ENCODE data around the gene BLVRA. TPM values are rescaled to one million over a fixed set of nuclear protein-coding genes. Genes with fewer than 3 reads are reported as not detected.

Gene BLVRA
- polyA plus RNA-seq, 3 donors: 71.9 to 238 (median 199) TPM

- Histone ChIP-seq H3K27me3 (ENCODE audit: control insufficient read depth in 2 of 2, insufficient read depth in 2 of 2, low read length in 2 of 2) (no peaks in the 10 kb centered on the region), H3K9me3 (replicated peaks in 1 of 2; ENCODE audit: control insufficient read depth in 1 of 2, insufficient read depth in 1 of 2, low read length in 2 of 2) (no peaks in the 10 kb centered on the region), H3K27ac (ENCODE audit: low read depth in 1 of 2, low read length in 2 of 2) (no peak overlapping the region), H3K4me1 (ENCODE audit: control insufficient read depth in 1 of 2, insufficient read depth in 2 of 2, low read length in 2 of 2) (peaks cover 80 to 91% of the 10 kb centered on the region in 2 donors), H3K79me2 (ENCODE audit: insufficient read depth, low read length) (peaks cover 11% of the 10 kb centered on the region), H2AFZ (ENCODE audit: insufficient read depth, low read depth, low read length, poor library complexity, severe bottlenecking) (no peak overlapping the region), H3K4me2 (replicated peaks; ENCODE audit: extremely low read depth, low read length, poor library complexity, severe bottlenecking) (no peak overlapping the region), H3K4me3 (replicated peaks in 1 of 3; ENCODE audit: low read depth in 2 of 3, low read length in 3 of 3) (no peak overlapping the region), H4K20me1 (ENCODE audit: insufficient read depth, low read length) (no peaks in the 10 kb centered on the region), H3K9ac (ENCODE audit: insufficient read depth, low read length, poor library complexity, severe bottlenecking) (no peak overlapping the region), H3K36me3 (replicated peaks in 1 of 2; ENCODE audit: control insufficient read depth in 1 of 2, insufficient read depth in 2 of 2, low read length in 2 of 2) (no peaks in the 10 kb centered on the region)
- H3K4me3 Mint-ChIP-seq: no peak overlapping the region
- peak overlapping the region in 4 of 7 donors; percentile 57 to 75 (median 68) for H3K27ac Mint-ChIP-seq
- H3K9me3 Mint-ChIP-seq: peaks cover 0 to under 1% (median 0%) of the 10 kb centered on the region in 7 donors
- intact Hi-C loops (cut with micrococcal nuclease): loop anchor here in 1 of 2 donors (10.0 kb wide), 1 partner anchor 80 kb away; no protein-coding TSS in a partner anchor
- WGBS (ENCODE audit: insufficient coverage): 100% methylated on average over 1 of the region's 4 CpGs
- peaks cover 3 to 5% of the 10 kb centered on the region in 2 donors for H3K36me3 Mint-ChIP-seq
- peaks cover 0 to 6% (median 2%) of the 10 kb centered on the region in 3 donors for H3K27me3 Mint-ChIP-seq (ENCODE audit: low read depth in 3 of 3)
- TF ChIP-seq, protein P1, sequence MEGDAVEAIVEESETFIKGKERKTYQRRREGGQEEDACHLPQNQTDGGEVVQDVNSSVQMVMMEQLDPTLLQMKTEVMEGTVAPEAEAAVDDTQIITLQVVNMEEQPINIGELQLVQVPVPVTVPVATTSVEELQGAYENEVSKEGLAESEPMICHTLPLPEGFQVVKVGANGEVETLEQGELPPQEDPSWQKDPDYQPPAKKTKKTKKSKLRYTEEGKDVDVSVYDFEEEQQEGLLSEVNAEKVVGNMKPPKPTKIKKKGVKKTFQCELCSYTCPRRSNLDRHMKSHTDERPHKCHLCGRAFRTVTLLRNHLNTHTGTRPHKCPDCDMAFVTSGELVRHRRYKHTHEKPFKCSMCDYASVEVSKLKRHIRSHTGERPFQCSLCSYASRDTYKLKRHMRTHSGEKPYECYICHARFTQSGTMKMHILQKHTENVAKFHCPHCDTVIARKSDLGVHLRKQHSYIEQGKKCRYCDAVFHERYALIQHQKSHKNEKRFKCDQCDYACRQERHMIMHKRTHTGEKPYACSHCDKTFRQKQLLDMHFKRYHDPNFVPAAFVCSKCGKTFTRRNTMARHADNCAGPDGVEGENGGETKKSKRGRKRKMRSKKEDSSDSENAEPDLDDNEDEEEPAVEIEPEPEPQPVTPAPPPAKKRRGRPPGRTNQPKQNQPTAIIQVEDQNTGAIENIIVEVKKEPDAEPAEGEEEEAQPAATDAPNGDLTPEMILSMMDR (IDR thresholded peaks at IDR 0.05): no peak
- H3K4me1 Mint-ChIP-seq: peaks cover 73% of the 10 kb centered on the region
- DNase-seq: no peak
Measured at GRCh38 chr7:43754596-43754995, 3.9 kb upstream of the BLVRA start.

- Mint-ChIP-seq H3K4me3 (peak overlapping the region in 1 of 2 donors; percentile 0), H3K27ac (peak overlapping the region in 4 of 7 donors; percentile 3 to 58 (median 21)), H3K27me3 (ENCODE audit: low read depth in 3 of 3) (peaks cover 0 to 6% (median 2%) of the 10 kb centered on the region in 3 donors), H3K36me3 (peaks cover 8 to 12% of the 10 kb centered on the region in 2 donors), H3K9me3 (no peaks in the 10 kb centered on the region), H3K4me1 (peaks cover 72% of the 10 kb centered on the region)
- peaks cover 75 to 91% of the 10 kb centered on the region in 2 donors for H3K4me1 ChIP-seq (ENCODE audit: control insufficient read depth in 1 of 2, insufficient read depth in 2 of 2, low read length in 2 of 2)
- peak in 1 of 3 donors; percentile 48 for DNase-seq
- no peak overlapping the region for H3K4me2 ChIP-seq (replicated peaks; ENCODE audit: extremely low read depth, low read length, poor library complexity, severe bottlenecking)
- no CpG with 5 or more reads among the region's 1 CpG for WGBS (ENCODE audit: insufficient coverage)
- H3K9ac ChIP-seq (ENCODE audit: insufficient read depth, low read length, poor library complexity, severe bottlenecking): no peak overlapping the region
- H3K79me2 ChIP-seq (ENCODE audit: insufficient read depth, low read length): peaks cover 29% of the 10 kb centered on the region
- H3K27me3 ChIP-seq (ENCODE audit: control insufficient read depth in 2 of 2, insufficient read depth in 2 of 2, low read length in 2 of 2): no peaks in the 10 kb centered on the region
- TF ChIP-seq, protein P1 (IDR thresholded peaks at IDR 0.05): no peak
- intact Hi-C loops (cut with micrococcal nuclease): loop anchor here in 1 of 2 donors (10.0 kb wide), 1 partner anchor 78 kb away; no protein-coding TSS in a partner anchor
- H3K9me3 ChIP-seq (replicated peaks in 1 of 2; ENCODE audit: control insufficient read depth in 1 of 2, insufficient read depth in 1 of 2, low read length in 2 of 2): no peaks in the 10 kb centered on the region
- H3K27ac ChIP-seq (ENCODE audit: low read depth in 1 of 2, low read length in 2 of 2): no peak overlapping the region
- H4K20me1 ChIP-seq (ENCODE audit: insufficient read depth, low read length): no peaks in the 10 kb centered on the region
- H3K4me3 ChIP-seq (replicated peaks in 1 of 3; ENCODE audit: low read depth in 2 of 3, low read length in 3 of 3): no peak overlapping the region
- no peak overlapping the region for H2AFZ ChIP-seq (ENCODE audit: insufficient read depth, low read depth, low read length, poor library complexity, severe bottlenecking)
- H3K36me3 ChIP-seq (replicated peaks in 1 of 2; ENCODE audit: control insufficient read depth in 1 of 2, insufficient read depth in 2 of 2, low read length in 2 of 2): no peaks in the 10 kb centered on the region
Measured at GRCh38 chr7:43756368-43757072, 2.0 kb upstream of the BLVRA start.

All from CD14-positive monocyte (primary cell).